Suprapubic skin (tissue), 4 donors: Measurements from ENCODE around the gene SCAPER.

Experiments used
- CTCF ChIP-seq, 2 donors: fragments of 200-600 bp in 1 of 2; fragments of 450-650 bp in 1 of 2; sonication (generic) in 1 of 2; IDR thresholded peaks; one replicate each; pipeline ENCODE4 v1.5.1; 2016 to 2019; ENCODE audit warnings: antibody characterized with exemption in 2 of 2, mild to moderate bottlenecking in 1 of 2, moderate library complexity in 1 of 2
- POLR2A ChIP-seq, 2 donors: fragments of 450-650 bp; IDR thresholded peaks; one replicate each; pipeline ENCODE4 v1.6.1; 2017; ENCODE audit warnings: antibody characterized with exemption in 2 of 2, mild to moderate bottlenecking in 2 of 2, moderate library complexity in 2 of 2
- POLR2AphosphoS5 ChIP-seq, 3 donors: sonication (generic); formaldehyde crosslinking; IDR thresholded peaks; one replicate each; pipeline ENCODE4 v1.6.1; 2017; ENCODE audit warnings: antibody characterized with exemption in 3 of 3

GRCh38 chr15:76464247-76464646, 440.9 kb downstream of the SCAPER start:
- TF ChIP-seq CTCF (IDR thresholded peaks at IDR 0.05) (no peak), POLR2AphosphoS5 (IDR thresholded peaks at IDR 0.05) (no peak), POLR2A (IDR thresholded peaks at IDR 0.05) (no peak)
